GM19372 (cell line): Measurements from ENCODE around the gene MIER2.
"Not testable (repeated sequence)": the region's sequence is repeated elsewhere in the genome, so short reads cannot be mapped to it uniquely, and the experiment has no call there.

Source experiments
- ATAC-seq: cut with Tn5 transposase; IDR thresholded peaks from one replicate; pipeline ENCODE4 v1.9.1; 2021; ENCODE audit warnings: mild to moderate bottlenecking, low read depth, moderate library complexity; ENCODE audit not compliant: unreplicated experiment

MIER2 gene

DNA sequence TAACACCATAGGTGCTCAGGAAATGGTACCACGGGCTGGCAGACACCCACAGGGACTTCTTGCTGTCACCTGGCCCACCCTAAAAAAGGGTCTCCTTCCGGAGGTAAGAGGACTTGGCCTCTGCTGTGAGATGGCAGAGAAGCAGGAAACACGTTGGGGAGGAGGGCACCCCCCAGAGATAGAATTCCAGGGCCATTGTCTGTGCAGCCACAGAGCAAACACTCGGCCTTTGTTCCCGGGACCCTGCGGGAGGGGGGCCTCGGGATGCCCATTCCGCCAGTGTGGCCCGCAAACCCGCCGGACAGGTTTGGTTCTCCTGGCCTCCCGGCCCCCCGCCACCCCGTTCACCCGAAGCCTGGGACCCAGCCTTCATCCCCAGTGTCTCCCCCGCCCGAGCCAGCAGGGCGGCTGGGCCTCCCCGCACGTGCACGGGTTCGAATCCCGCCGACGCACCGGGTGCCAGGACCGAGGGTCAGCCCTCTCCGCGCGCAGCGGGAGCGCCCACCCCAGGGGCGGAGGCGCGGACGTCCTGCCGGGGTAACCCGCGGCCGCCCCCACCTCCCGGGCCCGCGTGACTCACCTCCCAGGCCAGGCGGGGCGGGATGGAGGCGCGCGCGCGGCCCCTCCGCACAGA, 54.1 kb downstream of the MIER2 start:
- ATAC-seq, result no peak

DNA sequence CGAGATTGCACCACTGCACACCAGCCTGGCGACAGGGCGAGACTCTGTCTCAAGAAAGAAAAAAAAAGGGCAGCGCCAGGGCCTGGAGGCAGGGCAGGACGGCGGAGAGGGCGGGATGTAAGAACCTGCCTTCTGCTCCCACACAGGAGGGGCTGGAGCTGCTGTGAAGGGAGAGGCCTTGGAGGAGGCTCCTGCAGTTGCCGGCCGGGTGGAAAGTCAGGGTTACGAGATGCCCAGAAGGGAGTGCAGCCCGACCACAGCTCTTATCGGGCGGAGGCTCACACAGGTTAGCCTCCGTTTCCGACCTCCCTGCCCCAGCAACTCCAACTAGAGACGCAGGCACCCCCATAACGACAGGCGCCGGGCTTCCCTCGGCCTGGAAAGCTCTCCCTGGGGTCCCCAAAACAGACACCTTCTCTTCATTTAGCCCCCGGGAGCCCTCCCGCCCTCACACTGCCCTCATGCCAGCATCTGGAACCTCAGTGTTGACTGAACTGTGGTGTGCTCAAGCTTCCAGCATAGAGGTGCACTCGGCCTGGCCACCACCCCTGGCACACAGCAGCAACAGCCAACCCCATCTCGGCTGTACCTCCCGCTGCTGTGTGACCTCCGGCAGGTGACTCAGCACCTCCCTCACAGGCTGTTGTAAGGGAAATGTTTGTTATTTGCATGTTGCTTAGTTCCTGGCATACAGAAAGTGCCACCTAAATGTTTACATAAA, 54.8 kb downstream of the MIER2 start:
- ATAC-seq, result no peak

DNA sequence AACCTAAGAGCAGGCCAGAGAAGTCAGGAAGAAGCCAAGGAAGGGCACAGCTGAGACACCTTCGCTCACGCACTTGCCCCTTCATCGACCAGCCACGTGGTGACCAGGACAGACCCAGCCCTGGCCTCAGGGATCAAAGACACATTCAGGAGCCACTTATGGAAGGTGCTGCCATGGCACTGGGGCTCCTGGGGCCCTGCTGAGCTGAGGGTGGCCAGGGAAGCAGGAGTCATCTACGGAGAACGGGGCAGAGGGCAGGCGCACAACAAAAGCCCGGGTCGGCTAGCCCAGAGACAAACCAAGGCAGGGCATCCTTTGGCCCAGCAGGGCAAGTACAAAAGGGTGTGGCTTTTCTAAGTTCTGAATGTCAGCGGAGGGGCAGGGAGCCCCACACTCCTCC, 55.7 kb downstream of the MIER2 start:
- ATAC-seq, result no peak

DNA sequence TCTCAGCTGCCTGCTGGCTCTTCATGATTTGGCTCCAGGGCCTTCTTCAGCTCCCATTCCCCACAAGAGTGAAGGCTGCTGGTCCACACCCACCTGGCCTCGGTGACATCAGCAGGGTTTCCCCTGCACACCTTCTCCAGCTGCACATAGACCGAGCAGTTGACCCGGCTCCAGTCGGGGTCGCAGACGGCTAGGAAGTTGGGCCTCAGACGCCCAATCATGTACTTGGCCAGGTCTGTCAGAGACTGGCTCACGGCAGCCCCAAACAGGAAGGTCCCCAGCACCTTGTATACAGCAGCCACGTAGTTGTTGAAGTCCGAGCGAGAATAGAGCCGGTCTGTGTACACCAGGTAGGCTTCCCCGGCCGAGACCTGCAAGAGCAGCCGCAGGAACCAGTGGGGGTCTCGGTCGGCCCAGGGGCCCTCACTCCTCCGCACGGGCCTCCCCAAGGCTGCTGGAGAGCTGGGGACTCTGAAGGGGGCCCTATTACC, 57.2 kb downstream of the MIER2 start:
- ATAC-seq, result no peak

DNA sequence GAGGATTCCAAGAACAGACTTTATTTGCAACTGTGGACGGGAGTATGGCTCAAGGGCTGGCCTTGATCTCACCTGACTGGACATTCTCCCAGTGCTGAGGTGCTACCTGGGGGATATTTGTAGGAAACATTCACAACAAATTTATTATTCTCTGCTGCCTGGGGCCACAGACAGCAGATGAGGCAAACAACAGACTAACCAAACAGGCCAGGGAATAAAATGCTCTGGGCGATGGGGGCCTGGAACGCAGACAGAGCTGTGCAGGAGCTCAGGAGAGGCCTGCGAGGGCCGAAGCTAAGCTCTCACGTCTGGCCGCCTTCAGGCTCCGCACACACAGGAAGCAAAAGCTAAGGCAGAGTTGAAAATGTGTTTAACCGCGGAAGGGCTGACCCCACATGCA, 61.2 kb downstream of the MIER2 start:
- no peak for ATAC-seq

DNA sequence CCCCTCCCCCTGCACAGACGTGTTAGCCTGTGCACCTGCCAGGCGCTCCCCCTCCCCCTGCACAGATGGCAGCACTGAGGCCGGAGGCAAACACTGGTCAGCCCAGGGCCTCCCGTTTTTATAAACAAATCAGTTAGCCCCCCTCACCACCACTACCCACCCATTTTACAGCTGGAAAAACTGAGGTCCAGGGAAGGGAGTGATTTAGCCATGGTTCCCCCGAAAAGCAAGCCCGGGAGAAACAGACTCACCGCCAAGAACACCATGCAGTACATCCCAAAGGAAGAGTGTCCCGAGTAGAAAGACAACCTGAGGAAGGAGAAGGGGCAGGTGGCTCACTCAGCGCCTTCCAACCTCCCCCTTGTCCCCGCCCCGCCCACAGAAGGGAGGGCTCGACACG, 62.1 kb downstream of the MIER2 start:
- ATAC-seq, result no peak

DNA sequence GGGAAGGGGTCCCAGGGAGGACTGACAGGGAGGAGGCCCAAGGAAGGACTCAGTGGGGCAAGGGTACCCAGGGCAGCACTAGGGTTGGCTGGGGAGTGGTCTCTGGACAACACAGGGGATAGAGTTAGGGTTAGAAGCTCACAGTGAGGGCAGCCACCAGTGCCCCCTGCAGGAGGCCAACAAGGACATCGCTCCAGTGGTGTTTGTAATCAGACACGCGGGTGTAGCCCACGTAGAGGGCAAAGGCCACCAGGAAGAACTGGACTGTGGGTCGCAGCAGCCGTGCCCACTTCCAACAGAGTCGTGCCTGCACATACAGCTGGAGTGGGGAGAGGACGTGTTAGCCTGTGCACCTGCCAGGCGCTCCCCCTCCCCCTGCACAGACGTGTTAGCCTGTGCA, 62.6 kb downstream of the MIER2 start:
- ATAC-seq, result no peak

DNA sequence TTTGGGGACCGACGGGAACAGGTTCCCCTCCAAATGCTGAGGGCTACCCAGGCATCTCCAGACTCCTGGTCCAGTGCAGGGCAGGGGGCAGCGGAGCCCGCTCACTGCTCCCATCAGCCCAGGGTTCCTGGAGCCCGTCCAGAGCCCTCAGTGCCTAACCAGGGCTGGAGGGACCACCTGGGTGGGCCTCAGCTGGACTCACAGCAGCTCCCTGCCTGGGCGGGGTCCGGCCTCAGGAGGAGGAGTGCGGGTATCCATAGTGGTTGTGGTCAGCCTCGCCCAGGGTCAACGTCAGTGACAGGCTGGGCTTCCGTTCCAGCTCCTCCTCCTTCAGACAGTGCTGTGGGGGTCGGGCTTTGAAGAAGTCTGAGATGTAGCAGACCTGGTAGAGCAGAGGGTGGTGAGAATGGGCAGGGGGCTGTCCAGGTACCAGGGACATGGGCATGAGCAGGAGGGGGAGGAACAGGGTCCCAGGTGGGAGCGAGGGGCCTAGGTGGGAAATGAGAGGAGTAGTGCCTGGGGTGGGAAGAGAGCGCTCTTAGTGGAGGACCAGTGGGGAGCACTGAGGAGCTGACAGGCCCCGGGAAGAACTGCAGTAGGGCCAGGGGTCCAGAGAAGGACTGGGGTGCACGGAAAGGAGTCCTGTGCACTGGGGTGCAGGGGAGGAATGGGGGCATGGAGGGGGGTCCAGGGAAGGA, 63.3 kb downstream of the MIER2 start:
- ATAC-seq, result no peak

DNA sequence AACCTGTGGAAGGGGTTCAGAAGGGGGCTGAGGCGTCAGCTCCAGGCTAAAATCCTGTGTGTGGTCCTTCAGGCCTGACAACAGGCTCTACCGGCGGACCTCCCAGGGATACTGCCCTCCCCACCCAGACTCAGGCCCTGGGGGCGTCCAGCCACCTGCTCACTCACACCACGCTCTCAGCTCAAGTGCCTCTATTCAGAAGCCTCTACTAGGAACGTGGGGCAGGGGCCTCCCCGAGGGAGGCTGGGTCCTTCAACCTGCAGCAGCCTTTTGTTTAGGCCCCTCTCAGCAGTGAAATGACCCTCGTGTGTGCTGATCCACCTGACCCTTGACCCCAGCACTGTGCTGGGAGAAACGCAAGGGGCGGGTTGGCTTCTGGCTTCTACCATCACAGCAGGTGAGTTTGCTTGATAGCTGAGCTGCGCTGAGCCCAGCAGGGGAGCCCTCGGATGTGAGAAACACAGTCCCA, 64.0 kb downstream of the MIER2 start:
- ATAC-seq, result no peak

DNA sequence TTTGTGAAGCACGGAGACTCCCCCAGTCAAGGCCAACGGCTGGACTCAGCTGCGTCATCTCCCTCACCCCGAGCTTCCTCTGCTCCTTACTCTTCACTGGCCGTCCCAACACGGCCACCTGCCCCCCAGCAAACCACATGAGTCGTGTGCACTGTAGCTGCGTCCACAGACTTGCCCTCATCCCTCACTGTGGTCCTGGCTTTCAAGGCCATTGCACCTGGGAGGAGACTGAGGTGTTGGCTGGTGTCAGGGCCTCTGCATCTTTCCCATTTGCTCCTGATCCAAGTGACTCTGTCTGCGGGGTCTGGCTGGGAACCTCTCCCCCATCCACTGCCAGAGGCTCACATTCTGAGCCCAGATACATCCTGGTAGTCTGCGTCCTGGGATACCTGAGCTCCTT, 64.9 kb downstream of the MIER2 start:
- no peak for ATAC-seq

DNA sequence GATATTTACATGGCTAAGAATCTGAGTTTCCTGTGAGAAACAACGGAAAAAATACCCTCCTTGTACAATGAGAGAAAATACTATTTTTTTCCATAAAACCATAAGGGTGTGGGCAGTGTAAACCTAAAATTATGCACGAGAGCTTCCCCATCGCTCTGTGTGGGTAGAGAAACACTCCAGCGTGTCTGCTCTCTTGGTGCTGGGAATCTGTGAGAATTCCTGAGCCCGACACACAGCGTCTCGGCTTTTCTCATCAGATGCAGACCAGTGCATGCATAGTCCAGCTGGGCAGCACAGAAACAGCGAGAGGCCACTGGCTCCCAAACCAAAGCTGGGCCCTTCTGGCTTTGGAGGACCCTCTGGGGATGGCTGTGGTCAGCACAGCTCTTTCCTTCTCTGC, 65.4 kb downstream of the MIER2 start:
- no peak for ATAC-seq

DNA sequence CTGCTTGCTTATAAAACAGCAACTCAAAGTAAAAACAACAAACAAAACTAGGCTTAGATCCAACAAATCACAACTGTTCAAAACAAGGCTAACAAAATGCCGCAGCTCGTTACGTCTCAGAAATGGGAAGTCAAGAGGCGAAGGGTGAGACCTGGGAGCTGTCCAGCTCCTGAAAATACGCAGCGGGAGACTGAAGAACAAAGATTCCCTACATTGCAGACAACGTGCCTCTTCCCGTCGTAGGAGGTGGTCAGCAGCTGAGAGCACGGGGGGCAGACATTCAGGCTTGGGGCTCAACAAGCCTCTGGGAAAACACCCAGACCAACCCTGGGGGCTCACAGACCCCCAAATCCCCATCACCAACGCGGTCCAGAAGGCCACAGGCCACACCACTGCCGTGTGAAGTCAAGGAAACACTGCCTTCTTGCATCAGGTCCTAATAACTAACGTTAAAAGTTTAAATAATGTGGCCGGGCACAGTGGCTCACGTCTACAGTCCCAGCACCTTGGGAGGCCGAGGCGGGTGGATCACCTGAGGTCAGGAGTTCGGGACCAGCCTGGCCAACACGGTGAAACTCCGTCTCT, 66.9 kb downstream of the MIER2 start:
- ATAC-seq, result no peak

DNA sequence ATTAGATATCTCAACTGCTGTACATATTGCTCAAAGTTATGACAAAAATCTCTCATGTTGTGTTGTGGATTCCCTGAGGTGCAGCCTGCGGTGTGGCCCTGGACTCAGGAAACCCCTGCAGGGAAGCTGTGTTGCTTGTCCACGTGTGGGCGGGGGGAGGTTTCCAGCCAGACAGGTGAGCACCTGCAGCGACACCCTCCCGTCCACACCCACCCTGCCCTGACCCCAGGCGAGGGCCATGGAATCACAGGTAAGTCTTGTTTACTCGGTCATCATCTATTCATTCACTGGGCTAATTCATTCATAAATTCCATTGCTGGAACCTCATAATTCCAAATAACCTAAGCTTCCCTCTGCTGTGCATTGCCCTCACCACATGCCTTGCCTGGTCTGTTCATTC, 67.5 kb downstream of the MIER2 start:
- ATAC-seq, result no peak

DNA sequence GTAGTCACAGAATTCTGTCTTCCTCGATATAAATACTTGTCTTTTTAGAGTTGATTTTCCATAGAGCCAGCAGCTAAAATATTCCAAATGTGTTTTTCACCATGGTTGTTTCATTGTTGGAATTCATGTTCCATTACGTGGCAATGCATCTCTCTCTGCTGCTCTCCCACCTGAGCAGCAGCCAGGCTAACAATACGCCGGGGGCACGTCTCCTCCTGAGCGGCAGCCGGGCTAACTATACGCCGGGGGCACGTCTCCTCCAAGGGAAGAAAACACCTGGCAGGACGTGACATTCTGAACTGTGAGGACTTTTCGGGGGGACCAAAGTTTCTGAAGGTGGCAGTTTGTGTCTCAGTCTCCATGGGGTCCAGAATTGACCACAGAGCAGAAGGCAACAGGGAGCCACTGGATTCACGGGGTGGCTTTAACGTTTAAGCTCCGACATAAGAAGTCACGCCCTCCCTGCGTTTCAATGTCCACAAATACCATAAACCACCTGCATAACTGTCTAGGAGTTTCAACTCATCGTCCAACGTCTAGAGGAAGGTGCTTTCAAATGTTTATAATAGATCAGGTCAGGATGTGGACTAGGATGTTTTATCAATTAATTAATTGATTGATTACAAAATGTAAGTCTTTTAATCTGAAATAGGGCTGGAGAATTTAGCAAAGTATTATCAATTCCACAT, 68.5 kb downstream of the MIER2 start:
- no peak for ATAC-seq

DNA sequence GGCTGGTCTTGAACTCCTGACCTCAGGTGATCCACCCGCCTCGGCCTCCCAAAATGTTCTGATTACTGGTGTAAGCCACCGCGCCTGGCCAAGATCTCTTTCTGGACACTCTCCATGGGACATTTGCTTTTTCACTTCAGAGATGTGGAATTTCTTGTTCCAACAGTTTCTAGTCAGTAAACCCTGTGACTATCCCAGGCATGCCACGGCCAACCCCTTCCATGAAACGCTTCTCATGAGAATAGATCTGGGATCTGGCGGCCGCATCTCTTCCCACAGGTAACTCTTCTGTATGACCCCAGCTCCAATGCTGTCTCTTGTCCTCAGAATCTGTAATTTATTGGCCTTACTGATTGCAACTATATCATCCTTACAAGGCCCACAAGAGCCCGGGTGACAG, 69.6 kb downstream of the MIER2 start:
- no peak for ATAC-seq

DNA sequence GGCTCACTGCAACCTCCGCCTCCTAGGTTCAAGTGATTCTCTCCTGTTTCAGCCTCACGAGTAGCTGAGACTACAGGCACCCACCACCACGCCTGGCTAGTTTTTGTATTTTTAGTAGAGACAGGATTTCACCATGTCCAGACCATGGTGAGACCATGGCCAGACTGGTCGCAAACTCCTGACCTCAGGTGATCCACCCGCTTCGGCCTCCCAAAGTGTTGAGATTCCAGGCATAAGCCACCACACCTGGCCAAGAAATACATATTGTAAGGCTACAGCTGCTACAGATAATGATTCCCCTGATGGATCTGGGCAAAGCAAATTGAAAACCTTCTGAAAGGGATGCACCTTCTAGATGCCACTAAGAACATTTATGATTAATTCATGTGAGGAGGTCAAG, 71.2 kb downstream of the MIER2 start:
- no peak for ATAC-seq

DNA sequence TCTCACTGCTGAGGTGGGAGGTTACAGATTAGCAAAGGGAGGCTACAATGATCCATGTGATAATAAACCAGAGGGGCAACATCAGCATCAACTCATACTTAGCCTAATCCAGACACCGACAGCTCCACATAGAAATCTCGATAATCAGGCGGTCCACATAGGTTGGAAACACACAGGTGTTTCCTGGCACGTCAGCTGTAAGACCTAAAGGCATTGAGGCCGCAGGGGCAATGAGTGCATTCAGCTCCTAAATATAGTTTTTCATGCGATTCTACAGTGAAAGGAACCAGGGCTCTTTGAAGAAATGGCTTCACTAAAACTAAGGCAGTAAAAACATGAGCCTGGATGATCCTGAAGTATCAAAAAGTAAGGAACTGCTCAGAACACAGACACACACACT, 72.7 kb downstream of the MIER2 start:
- ATAC-seq, result no peak

DNA sequence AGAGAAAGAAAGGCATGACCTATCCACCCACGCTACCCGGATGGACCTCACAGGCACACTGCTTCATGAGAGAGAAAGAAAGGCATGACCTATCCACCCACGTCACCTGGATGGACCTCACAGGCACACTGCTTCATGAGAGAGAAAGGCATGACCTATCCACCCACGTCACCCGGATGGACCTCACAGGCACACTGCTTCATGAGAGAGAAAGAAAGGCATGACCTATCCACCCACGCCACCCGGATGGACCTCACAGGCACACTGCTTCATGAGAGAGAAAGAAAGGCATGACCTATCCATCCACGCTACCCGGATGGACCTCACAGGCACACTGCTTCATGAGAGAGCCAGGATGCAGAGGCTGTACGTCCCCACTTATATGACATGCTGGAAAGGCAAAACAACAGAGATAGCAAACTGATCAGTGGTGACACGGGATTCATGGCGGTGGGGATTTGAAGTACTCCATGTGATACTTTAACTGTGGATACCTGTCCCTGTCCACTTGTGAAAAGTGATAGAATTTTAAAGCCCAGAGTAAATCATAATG, 73.8 kb downstream of the MIER2 start:
- ATAC-seq, result not testable (repeated sequence)

DNA sequence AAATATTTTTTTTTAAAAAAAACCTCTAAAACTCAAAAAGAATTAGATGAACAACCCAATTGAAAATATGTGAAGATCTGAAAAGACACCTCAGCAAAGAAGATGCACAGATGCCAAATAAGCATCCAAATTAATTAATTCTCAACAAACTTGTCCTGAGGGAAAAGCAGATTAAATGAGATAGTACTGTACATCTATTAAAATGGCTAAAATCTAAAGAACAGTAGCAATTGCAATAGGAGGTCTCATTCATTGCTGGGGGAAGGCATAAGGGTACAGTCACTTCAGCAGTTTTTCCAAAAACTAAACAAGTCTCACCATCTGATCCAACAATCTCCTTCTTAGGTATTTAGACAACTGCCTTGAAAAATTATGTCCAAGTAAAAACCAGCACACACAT, 75.4 kb downstream of the MIER2 start:
- ATAC-seq, result no peak

DNA sequence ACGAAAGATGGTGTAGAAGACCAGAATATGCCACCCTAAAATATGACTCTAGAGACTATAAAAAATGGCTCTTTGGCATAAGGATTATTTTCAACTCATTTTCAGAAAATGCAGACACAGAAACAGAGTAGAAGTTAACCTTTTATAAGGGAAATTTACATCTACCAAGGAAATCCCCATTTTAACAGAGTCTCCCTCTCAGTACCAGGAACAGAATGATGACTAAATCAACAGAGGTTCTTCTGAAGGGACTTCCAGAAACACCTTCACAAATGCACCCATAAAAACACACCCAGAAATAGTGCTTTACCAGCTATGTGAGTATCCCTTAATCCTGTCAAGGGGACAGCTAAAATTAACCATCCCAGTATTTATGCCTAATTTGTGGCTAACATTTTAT, 82.5 kb downstream of the MIER2 start:
- ATAC-seq, result no peak
